DOHH2 (cell line): ENCODE data around the gene LAMA2.

ENCODE experiments used
- CTCF ChIP-seq: fragments of 200-600 bp; sonication (generic); IDR thresholded peaks from one replicate; pipeline ENCODE4 v1.5.1; 2014; ENCODE audit warnings: antibody characterized with exemption, mild to moderate bottlenecking, low read depth, low read length; ENCODE audit not compliant: poor library complexity, severe bottlenecking
- EZH2phosphoT487 ChIP-seq: fragments of 200-600 bp; sonication (generic); IDR thresholded peaks from 2 replicates; pipeline ENCODE4 v1.6.1; 2017; ENCODE audit warnings: borderline replicate concordance, mild to moderate bottlenecking, antibody characterized with exemption, low read length, moderate library complexity, mixed read lengths

- TF ChIP-seq CTCF (no peak), EZH2phosphoT487 (no peak)
These were observed 70.0 kb downstream of the LAMA2 start for GRCh38 chr6:128952902-128953301.
